Measurements from ENCODE around the gene SOCS6.

Gene SOCS6

DNA sequence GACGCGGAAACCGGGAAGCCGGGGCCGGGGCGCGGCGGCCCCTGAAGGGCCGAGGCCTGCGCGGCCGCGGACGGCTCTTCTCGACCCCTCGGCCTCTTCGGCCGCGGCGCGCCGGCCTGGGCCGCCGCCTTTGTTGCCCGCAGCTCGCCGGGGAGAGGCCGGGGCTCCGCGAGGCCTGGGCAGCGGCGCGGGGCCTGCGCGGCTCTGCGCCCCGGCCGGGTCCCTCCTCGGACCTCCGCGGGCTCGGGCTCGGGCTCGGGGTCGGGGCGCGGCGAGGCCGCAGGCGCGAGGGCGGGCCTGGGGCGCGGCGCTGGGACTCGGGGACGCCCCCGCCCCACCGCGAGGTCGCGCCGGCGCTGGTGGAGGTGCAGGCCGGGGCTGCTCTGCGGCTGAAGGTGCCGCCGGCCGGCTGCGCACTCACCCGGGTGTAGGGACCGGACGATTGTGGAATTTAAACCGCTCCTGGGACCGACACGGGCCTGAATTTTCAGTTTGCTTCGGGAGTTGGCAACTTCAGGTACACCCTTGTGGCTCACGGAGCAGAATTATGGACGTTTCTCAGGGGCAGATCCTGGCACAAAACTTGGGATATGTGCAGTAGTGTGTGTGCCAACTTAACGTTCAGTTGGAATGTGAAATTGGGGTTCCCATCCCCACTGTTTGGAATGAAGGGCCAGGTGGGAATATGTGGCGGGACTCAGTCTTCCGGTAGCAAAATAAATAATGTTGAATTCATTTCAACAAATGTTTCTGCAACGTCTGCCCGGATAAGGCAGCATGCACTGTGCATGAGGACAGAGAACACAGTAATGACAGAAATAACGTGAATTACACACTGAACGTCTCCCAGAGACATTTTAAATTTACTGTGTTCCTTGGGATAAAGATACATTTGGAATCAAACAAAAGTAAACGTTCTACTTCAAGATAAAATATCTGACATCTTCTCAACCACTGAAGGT lies 787 bp downstream of the SOCS6 start:
- peak; percentile 80 for DNase-seq

DNA sequence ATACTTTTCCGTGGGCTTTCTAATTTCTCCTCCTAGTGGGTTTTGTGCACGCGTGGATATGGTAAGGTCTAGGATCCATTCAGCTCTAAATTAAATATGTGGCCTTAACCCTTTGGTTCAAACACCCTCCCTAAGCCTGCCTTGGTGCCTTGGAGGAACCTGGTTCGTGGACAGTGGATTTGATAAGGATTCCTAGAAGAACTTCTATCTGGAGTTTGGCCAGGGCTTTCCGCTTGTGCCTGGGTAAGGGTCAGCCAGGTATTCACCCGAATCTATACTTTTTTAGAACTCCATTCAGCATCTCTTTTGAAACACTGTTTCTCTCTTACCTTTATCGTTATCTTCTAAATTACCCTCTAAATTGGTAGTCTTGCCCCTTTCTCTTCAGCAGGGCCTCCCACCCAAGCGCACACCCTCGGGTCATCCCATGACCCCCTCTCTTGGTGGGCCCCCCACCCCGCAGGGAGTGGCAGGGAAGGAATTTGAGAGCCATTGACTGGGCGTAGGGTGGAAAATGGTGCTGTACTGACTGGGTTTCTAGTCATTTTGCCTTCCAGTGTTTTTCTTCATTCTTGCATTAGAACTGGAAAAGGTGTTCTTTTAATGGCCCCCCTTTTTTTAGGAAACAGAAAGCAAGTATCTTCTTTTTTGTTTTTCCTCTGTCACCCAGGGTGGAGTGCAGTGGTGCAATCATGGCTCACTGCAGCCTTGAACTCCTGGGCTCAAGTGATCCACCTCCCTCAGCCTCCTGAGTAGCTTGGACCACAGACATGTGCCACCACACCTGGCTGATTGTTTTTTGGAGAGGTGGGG lies 1.8 kb downstream of the SOCS6 start:
- DNase-seq, result peak; percentile 31

DNA sequence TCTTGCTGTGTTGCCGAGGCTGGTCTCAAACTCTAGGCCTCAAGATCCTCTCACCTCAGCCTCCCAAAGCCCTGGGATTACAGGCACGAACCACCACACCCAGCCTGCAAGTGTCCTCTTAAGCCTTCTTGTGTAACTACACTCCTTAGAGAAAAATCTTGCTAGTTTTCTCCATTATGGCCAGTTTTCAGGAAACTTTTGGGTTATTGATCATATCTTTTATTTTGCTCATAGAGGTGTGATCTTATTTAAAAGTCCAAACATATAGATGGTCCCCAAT lies 2.4 kb downstream of the SOCS6 start:
- no peak for DNase-seq

DNA sequence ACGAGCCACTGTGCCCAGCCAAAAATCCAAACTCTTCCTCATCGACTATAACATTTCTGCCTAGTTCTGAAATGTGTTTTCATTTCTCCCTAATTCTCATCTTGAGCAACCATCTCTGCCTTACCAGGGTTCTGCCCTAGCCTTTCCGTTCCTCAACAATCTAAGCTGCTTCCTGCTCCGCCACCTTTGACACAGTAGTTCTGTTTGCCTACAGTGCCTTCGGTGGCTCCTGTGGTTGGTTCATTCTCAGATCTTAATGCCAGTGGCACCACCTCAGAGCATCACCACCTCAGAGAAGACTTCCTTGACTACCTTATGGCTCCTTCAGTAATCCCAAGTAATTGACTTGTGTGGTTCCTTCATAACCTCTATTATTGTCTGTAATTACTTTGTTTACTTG lies 3.8 kb downstream of the SOCS6 start:
- peak; percentile 25 for DNase-seq

DNA sequence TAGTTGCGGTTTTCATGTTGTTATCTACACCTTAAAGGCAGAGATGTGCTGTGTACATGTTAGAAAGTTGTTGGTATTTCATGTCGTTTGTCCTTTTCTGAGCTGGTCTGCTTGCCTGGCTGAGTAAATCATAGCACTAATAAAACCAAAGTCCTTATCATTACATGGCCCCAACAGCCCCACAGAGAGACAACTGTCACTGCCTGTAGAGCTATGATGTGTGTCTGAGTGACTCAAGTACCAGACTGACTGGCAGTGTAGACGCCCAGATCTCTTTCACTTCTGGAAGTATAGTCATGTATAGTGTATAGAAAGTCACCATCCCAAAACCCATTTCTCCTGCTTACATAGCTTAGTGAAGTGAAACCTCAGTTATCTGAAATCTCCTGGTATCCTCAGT lies 4.3 kb downstream of the SOCS6 start:
- no peak for DNase-seq

DNA sequence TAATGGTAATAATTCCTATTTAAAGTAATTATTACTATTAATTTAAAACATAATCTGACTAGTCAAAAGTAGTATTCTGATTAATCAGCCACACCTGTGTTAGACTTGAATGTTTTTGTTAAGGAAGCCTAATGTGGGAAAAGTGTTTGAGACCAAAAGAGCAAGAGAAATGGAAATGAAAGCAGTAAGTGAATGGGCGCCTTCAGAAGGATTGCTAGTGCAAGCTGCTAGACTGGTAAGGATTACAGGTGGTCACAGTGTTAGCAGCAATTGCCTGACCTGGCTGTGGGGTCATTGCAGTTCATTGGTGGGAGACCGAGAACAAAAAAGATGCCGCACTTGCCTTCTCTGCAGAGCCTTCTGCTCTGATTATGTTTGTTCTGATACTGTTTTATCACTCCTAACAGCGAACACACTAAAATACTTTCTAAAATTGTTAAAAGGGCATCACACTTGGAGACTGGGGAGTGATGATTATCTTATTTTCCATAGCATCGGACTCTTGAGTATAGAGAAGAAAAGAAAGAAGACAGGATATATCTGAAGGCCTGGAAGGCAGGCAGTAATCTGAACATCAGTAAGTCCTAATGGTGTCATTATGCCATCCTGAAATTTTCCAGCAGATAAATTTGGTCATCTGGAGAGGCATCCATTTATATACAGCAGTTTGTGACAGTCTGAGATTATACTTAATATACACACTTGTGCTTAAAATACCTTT lies 5.8 kb downstream of the SOCS6 start:
- DNase-seq, result no peak

DNA sequence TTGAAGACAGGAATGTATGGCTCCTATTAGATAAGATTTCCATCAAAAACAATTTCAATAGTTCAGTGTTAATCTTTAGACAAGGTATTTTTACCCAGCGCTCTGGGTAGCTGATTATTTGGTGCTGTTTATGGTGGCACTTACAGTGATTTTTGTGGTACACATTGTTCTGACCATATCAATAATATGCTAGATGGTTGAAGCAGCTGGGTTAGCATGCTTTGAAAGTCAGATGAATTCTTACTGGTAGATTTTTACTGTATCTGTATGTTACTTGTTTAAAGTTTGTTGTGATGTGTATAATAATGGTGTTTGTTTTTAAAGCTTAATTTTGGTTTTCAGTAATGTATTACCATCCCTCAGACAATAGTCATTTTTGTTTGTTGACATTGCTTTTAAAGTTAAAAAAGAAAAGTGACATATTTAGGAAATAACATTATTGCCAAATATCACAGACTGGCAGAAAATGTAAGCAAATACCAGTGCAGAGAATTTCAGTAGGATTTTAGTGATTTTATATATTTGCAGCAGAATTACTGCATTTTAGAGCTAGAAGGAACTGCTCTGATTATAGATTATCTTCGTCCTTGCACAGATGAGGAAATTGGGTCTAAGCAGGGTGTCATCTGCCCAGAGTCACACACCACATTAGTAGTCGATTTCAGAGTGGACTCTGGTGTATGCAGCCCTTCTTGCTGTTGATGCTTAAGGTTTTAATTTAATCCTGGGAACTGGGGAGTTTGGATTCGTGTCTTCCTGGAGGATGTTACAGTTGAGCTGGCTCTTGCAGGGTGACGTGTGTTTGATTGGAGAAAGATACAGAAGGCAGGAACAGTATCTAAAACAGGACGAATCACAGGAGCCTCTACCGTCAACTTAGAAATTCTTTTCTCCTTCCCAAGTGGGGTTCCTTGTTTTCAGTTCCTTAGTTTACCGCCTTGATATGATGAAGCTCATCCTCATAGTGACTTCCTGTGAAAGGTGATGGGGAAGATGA lies 6.6 kb downstream of the SOCS6 start:
- DNase-seq, result no peak

DNA sequence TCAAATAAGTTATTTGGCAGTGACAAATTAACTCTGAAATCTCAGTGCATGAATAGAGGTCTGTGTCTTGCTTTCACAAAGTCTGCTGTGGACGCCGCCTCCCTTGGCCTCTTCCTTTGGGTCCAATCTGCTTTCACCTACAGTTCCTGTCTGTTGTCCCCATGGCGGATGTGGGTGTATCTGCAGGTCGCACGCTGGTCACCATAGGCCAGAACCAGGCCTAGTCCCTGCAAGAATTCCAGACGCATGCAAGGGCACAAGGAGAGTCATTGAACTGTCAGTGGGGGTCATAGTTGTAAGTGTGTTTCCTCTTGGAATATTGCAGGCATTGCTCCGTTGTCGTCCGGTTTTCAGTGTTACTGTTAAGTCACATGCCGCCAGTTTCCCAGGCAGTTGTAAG lies 7.4 kb downstream of the SOCS6 start:
- no peak for DNase-seq

DNA sequence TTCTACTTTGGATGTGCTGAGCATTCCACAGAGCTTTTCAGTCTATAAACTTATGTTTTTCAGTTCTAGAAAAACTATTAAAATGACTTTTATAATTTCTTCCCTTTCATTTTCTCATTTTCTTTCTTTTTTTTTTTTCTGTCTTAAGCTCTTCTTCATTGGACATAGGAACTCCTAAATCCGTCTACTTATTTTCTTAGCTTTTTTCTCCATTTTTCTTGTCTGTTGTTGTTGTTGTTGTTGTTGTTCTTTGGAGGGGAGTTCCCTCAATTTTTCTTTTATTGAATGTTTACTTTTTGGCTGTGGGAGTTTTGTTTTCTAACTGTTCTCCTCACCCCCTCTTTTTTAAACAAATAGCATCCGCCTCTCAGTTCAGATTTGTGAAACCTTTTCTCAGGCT lies 7.9 kb downstream of the SOCS6 start:
- no peak for DNase-seq

DNA sequence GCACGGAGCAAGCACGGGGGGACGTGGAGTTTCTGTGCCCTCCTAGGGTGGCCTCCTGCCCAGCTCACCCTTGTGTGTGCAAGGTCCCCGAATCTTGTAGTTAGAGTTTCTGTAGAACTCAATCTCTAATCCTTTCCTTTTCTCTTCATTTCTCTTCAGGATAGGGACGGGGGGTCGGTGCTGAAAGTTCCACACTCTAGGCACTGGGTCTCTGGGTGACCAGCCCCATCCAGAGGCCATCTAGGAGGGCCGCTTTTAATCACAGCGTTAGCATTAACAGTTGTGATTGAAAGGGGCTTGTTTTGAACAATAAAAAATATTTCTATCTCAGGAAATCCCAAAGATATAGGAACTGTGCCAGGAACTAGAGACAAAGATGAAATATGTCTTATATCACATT lies 10.5 kb downstream of the SOCS6 start:
- DNase-seq, result no peak

DNA sequence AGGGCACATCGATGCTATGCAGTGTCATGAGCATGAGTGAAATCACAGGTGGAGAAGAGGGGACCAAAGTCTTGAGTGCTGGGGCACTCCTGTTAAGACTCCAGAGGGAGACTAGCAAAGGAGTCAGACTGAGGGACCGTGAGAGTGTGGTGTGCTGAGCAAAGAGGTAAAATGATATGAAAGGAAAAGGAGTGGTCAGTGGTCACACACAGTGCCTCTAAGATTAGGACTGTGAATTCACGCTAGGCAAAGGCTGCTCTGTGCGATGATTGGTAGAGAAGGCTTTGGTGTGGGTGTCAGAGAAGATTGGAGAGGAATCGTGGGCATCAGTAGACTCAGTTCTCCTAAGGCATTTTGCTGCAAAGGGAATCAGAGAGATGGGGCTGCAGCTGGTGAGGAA lies 12.8 kb downstream of the SOCS6 start:
- DNase-seq, result no peak

DNA sequence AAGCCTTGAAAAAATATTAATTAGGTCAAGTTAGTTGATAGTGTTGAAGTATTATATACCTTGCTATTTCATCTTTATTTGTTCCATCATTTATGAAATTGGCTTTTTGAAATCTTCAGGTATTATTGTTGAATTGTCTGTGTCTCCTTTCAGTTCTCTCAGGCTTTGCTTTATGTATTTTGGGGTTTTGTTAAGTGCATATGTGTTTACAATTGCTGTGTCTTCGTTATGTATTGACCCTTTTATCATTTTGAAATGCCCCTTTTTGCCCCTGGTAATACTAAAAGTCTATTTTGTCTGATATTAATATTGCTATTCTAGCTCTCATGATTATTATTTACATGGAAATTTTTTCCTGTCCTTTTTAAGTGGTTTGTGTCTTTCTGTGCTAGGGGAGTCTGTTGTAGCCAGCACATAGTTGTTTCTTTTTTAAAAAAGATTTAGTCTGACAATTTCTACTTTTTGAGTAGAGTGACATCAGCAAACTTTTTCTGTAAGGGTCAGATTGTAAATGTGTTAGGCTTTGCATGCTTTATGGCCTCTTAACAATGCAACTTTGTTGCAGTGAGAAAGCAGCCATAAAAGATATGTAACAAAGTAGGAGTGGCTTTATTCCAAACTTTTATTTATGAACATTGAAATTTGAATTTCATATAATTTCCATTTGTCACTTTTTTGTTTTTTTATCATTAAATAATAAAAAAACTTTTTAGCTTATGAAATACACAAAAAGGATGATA lies 19.9 kb downstream of the SOCS6 start:
- DNase-seq, result no peak

DNA sequence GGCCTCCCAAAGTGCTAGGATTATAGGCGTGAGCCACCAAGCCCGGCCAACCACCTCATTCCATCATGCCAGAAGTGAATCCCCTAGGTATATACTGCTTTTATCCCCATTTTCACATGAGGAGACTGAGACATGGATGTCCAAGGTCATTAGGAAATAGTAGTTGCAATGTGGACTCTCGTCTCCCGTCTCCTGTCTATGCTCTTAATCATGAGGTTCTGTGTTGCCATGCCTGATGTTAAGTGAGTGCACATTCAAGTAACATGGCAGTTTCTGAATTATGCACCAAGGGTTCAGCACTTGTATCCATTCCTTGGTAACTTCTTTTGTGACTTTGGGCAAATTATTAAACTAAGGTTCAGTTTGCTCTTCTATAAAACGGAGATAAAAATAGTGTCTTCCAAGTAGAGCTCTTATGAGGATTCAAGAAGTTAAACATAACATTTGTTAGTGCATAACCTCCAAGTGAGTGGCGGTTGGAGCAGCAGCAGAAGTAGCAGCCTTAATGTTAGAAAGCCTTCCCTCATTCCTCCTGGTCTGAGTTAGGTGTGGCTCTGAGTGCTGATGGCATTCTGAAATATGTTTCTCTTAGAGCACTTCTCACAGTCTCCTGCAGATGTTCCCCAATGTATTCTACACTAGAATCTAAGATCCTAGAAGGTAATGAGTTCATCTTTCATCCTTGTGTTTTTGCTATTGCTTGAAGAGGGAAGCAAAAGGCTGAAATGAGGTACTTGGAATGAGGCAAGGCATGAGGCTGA lies 21.9 kb downstream of the SOCS6 start:
- no peak for DNase-seq

DNA sequence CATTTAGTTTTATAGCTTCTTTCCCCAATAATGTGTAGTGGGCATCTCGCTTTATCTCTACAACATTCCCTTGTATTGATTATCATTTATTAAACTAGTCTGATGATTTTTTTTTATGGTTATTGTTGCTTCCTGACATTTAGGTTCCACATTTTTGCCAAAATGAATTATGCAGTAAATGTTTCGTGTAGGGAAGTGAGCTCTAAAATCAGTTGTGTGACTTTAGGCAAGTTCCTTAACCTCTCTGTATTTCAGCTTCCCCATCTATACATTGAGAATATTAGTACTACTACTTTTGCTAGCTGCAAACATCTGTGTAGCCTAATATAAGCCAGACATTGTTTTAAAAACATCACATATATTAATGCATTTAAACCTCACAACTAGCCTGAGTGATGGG lies 22.9 kb downstream of the SOCS6 start:
- DNase-seq, result no peak

DNA sequence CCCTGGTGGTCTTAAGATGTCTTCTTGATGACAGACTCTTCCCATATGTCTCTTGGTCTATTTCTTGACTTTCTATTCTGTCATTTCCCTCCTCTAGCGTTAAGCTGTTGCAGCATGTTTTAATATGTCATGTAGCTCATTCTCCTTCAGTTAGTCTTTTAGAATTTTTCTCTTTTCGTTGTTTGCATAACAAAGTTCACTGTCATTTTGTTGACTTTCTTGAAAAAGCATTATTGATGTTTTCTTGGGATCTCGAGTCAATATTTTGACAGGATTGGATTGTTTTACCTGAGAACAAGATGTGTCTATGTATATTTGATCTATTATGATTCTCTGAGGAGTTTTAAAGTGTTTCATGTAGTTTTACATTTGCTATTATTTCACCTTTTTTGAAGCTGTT lies 24.8 kb downstream of the SOCS6 start:
- DNase-seq, result no peak

DNA sequence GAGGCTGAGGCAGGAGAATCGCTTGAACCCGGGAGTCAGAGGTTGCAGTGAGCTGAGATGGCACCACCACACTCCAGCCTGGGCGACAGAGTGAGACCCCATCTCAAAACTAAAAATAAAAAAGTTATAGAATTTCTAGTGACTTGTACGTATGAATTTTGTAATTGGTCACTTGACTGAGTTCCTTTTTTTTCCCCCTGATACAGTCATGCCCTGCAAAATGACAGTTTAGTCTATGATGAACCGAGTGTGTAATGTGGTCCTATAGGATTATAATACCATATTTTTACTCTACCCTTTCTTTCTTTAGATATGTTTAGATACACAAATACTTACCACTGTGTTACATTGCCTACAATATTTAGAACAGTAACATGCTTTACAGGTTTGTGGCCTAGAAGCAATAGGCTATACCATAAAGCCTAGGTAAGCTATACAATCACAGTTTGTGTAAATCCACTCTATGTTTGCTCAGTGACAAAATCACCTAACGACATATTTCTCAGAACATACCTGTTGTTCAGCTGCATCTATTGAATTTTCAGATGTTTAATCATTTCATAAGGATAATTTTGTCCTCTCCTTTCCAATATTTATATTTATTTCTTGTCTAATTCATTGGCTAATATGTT lies 25.4 kb downstream of the SOCS6 start:
- DNase-seq, result no peak

DNA sequence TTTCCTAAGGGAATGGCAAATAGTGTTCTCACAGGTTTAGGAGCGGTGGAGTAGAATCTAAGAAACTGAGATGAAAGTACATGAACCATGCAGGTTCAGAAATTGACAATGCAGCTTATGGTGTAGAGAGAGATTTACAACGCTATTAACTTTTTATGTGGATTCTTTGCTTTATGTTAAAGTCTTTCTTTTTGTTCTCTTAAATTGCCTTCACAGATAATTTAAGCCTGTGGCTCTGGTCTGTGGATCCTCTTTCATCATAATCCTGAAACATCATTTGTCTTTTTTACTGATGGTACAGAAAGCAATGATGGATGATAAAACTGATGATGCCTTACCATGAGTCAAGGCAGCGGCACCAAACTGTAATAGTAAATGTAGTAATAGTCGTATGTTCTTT lies 30.3 kb downstream of the SOCS6 start:
- DNase-seq, result peak; percentile 64

DNA sequence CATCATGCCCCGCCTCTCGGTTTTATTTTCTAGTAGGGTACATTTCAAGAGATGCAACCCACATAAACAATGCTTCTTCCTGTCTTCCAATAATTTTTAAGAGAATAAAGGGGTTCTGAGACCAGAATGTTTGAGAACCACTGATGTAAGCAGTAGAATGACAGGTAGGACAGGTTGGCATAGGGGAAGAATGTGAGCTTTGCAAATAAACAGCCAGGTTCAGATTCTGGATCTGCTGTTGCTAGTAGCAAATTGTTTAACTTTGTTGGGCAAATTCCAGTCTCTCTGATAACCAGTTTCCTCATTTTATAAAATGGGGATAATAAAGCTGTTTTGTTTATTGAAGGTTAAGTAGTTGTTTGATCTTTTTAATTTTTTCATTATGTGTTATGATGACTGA lies 32.8 kb downstream of the SOCS6 start:
- no peak for DNase-seq

DNA sequence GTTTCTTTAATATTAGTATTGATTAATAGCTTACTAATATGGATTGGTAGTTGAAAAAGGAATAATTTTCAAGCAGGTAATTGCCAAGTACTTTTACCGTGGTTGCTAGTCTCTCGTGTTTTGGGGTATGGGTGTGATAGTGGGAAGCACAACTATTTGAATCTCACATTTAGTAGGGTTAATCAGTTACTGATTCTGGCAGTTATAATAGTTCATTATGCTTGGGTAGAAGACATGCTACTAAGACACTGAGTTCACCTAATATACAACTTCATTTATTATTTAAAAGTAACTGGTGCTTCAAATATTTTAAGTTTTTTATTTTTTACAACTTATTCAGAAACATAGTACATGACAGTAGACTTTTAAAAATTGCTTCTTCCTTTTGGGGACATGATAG lies 33.5 kb downstream of the SOCS6 start:
- no peak for DNase-seq

DNA sequence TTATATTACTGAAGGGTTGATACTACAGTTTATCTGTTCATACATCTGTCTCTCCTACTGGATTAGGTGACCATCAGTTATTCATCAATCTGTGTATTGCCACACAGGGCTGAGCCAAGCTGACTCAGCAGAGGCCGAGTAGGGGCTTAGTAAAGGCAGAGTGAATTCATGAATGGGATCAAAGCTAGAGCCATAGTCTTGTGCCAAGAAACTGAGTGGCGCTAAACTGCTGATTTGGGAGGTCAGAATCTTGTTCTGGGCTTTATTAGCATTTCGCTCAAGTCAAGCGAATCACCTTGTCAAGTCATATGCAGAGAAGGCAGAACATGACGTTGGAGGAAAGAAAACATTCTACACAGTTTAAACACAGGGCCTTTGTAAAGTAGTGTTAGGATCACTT lies 34.1 kb downstream of the SOCS6 start:
- no peak for DNase-seq

Measured in NCI-H69 (cell line).